Measurements from ENCODE around the gene KCNQ1. TPM values are rescaled to one million over a fixed set of nuclear protein-coding genes. Genes with fewer than 3 reads are reported as not detected.

KCNQ1 gene
- total and polyA plus RNA-seq, 2 experiments from 2014 or later: not detected

DNA sequence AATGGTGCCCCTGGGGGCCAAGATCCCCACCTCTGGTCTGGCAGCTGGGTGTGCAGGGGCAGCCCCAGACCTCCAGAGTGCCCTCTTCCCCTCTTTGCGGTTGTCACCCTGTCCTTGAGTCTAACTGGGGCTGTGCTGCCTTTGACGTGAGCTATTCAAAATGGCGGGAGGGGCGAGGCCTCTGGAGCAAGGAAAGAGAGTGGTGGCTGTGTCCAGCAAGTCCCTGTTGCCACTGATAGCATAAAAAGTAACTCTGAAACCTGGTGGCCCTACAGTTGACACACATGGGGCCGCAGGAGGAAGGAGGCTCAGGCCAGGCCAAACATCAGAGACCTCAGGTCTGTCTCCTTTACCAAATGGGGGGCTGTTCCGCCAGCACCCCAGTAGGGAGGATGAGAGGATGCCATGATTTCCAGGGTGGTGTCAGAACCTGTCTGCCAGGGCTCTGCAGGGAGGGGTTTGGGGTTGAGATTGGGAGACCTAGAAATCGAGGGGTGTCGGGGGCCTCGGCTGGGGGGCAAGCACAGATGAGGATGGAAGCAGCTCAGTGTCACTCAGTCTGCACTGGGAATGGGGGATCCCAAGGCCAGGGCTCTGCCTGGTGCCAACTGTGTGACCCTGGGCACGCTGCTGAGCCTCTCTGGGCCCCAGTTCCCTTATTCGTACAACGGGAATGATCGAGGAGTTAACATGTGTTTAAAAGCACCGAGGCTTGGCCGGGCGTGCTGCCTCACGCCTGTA is 304.2 kb downstream of the KCNQ1 start:
- Histone ChIP-seq H3K4me3 (no peak overlapping the region), H3K4me2 (ENCODE audit: unreplicated experiment) (no peak overlapping the region), H3F3A (ENCODE audit: insufficient read depth) (no peaks in the 10 kb centered on the region), H2AFZ (no peak overlapping the region), H3K9ac (no peak overlapping the region), H3K9me2 (ENCODE audit: insufficient read depth) (no peaks in the 10 kb centered on the region), H3K9me3 (ENCODE audit: low read depth) (no peaks in the 10 kb centered on the region), H4K20me1 (ENCODE audit: insufficient read depth) (no peaks in the 10 kb centered on the region), H3K27ac (no peak overlapping the region), H3K79me2 (ENCODE audit: insufficient read depth) (no peaks in the 10 kb centered on the region), H3K27me3 (replicated peaks; ENCODE audit: insufficient read depth) (peaks cover 25% of the 10 kb centered on the region), H3K4me1 (ENCODE audit: insufficient read depth) (no peaks in the 10 kb centered on the region), H3K36me3 (ENCODE audit: low read depth) (no peaks in the 10 kb centered on the region)
- in situ Hi-C loops (cut with MboI): no loop called here
- 73 to 74% methylated on average over 17 of the region's 17 CpGs for WGBS, 2 experiments (ENCODE audit: low coverage in 1 of 2, low lambda C conversion rate in 2 of 2, missing lambda C conversion rate in 2 of 2)
- TF ChIP-seq EZH2phosphoT487 (IDR thresholded peaks at IDR 0.05; ENCODE audit: insufficient read depth, low read depth): no peak
- no peak for TF ChIP-seq EZH2 (IDR thresholded peaks at IDR 0.05; ENCODE audit: insufficient read depth, poor library complexity, severe bottlenecking)
- no peak for DNase-seq

DNA sequence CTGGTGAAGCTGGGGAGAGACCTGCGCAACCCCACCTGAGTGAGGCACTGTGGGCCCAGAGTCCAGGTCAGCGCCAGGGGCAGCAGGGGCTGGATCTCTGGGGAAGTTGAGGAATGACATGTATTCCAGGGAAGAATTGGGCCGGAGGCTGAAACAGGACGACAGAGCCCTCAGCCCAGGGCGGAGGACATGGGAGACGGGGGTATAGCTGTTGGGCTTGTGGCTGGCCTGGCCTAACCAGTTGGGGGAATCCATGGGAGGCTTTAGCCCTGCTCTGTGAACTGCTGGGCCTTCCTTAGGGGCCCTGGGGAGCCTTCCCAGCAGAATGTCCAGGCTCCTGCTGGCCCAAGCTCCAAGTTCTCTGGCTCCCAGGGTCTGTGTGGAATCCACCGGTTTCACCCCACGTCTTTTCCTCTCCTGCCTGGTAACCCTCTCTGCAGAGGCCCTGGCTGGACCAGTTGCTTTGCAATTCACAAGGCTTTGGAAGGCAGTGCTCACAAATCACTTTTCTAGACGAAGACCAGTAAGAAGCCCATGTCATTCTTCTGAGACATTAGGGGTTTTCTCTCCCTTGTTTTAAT is 305.4 kb downstream of the KCNQ1 start:
- Histone ChIP-seq H2AFZ (no peak overlapping the region), H4K20me1 (ENCODE audit: insufficient read depth) (no peaks in the 10 kb centered on the region), H3K9me2 (ENCODE audit: insufficient read depth) (no peaks in the 10 kb centered on the region), H3K27me3 (replicated peaks; ENCODE audit: insufficient read depth) (peaks cover 23% of the 10 kb centered on the region), H3K4me3 (no peak overlapping the region), H3K27ac (no peak overlapping the region), H3F3A (ENCODE audit: insufficient read depth) (no peaks in the 10 kb centered on the region), H3K4me1 (ENCODE audit: insufficient read depth) (no peaks in the 10 kb centered on the region), H3K9ac (no peak overlapping the region), H3K4me2 (ENCODE audit: unreplicated experiment) (no peak overlapping the region), H3K79me2 (ENCODE audit: insufficient read depth) (no peaks in the 10 kb centered on the region), H3K9me3 (ENCODE audit: low read depth) (no peaks in the 10 kb centered on the region), H3K36me3 (ENCODE audit: low read depth) (no peaks in the 10 kb centered on the region)
- in situ Hi-C loops (cut with MboI): no loop called here
- no peak for TF ChIP-seq EZH2 (IDR thresholded peaks at IDR 0.05; ENCODE audit: insufficient read depth, poor library complexity, severe bottlenecking)
- TF ChIP-seq EZH2phosphoT487 (IDR thresholded peaks at IDR 0.05; ENCODE audit: insufficient read depth, low read depth): no peak
- 70 to 74% methylated on average over 9 of the region's 9 CpGs for WGBS, 2 experiments (ENCODE audit: low coverage in 1 of 2, low lambda C conversion rate in 2 of 2, missing lambda C conversion rate in 2 of 2)
- no peak for DNase-seq

DNA sequence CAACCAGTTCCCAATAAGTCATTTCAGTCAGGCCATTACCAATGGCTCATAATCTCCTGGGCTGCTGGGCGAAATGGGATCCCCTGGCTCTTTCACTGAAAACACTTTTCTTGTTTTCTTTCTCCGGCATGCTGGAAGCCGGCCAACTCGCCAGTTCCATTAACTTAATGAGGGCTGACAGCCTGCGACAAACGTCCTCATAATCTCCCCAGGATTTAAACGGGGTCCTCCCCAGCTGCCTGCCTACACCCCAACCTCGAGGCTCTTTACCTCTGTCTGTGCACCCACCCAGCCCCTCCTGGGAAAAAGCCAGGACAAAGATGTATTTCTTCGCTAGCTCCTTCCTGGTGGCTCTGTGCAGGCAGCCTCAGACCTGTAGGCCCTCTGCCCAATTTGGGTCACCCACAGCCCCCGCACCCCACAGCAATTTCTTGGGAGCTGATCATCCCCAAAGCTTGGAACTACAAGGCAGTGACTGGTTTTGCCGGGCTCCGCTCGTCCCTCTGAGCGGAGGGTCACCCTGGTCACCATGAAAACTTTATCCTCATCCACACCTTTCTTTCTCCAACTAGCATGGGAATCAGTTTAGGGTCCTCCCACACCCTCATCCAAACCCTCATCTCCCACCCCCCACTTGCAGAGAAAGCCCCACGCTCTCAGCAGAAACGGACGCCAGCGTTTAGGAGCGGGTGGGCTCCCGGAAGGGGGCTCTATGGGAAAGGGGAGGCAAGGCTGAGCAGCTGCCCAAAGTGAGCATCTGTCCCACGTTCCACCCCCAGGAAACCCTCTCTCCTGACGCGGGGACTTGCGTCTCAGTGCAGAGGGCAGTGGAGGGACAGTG is 306.1 kb downstream of the KCNQ1 start:
- Histone ChIP-seq H3K27me3 (replicated peaks; ENCODE audit: insufficient read depth) (peaks cover 23% of the 10 kb centered on the region), H3K9me3 (ENCODE audit: low read depth) (no peaks in the 10 kb centered on the region), H3K79me2 (ENCODE audit: insufficient read depth) (no peaks in the 10 kb centered on the region), H3K9ac (no peak overlapping the region), H3K4me3 (no peak overlapping the region), H4K20me1 (ENCODE audit: insufficient read depth) (no peaks in the 10 kb centered on the region), H3K9me2 (ENCODE audit: insufficient read depth) (no peaks in the 10 kb centered on the region), H3F3A (ENCODE audit: insufficient read depth) (no peaks in the 10 kb centered on the region), H3K27ac (no peak overlapping the region), H3K36me3 (ENCODE audit: low read depth) (no peaks in the 10 kb centered on the region), H3K4me2 (ENCODE audit: unreplicated experiment) (no peak overlapping the region), H2AFZ (no peak overlapping the region), H3K4me1 (ENCODE audit: insufficient read depth) (no peaks in the 10 kb centered on the region)
- TF ChIP-seq EZH2 (IDR thresholded peaks at IDR 0.05; ENCODE audit: insufficient read depth, poor library complexity, severe bottlenecking): no peak
- no peak for TF ChIP-seq EZH2phosphoT487 (IDR thresholded peaks at IDR 0.05; ENCODE audit: insufficient read depth, low read depth)
- in situ Hi-C loops (cut with MboI): no loop called here
- no peak for DNase-seq
- 57 to 58% methylated on average over 24 of the region's 24 CpGs for WGBS, 2 experiments (ENCODE audit: low coverage in 1 of 2, low lambda C conversion rate in 2 of 2, missing lambda C conversion rate in 2 of 2)

DNA sequence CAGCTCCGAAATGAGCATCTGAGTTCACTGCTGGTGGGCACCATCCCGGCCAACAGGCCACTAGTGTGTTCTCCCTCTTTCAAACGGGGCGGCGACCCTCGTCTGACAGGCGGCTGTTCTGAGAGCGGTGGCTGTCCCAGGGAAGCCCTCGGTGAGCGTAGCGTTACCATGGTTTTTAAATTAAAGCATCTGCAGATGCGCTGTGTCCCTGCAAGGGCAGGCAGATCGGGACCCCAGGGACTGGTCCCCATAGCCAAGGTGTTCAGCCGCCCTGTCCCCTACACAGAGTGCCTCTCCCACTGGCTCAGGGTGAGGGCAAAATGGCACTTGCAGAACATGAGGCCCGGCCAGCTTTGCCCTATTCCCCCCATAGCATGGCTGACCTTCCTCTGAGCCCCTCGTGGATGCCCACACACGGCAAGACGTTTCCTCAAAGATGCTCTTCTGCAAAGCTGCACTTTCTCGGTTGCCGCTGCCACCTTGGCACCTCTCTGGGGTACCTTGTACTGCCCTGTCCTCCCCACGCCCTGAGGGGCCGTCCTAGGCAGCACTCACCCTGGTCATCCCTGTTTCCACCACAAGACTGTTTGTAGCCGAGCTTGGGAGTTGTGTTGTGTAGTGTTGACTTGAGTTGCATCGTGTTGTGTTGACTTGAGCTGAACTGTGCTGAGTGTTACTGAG is 306.9 kb downstream of the KCNQ1 start:
- Histone ChIP-seq H3K9me3 (ENCODE audit: low read depth) (no peaks in the 10 kb centered on the region), H4K20me1 (ENCODE audit: insufficient read depth) (no peaks in the 10 kb centered on the region), H3K4me3 (no peak overlapping the region), H3K27ac (no peak overlapping the region), H3K36me3 (ENCODE audit: low read depth) (no peaks in the 10 kb centered on the region), H3K4me2 (ENCODE audit: unreplicated experiment) (no peak overlapping the region), H3K4me1 (ENCODE audit: insufficient read depth) (no peaks in the 10 kb centered on the region), H3K79me2 (ENCODE audit: insufficient read depth) (no peaks in the 10 kb centered on the region), H2AFZ (no peak overlapping the region), H3K9ac (no peak overlapping the region), H3K27me3 (replicated peaks; ENCODE audit: insufficient read depth) (peaks cover 23% of the 10 kb centered on the region), H3F3A (ENCODE audit: insufficient read depth) (no peaks in the 10 kb centered on the region), H3K9me2 (ENCODE audit: insufficient read depth) (no peaks in the 10 kb centered on the region)
- no peak for DNase-seq
- 67 to 70% methylated on average over 24 of the region's 24 CpGs for WGBS, 2 experiments (ENCODE audit: low coverage in 1 of 2, low lambda C conversion rate in 2 of 2, missing lambda C conversion rate in 2 of 2)
- in situ Hi-C loops (cut with MboI): no loop called here
- no peak for TF ChIP-seq EZH2phosphoT487 (IDR thresholded peaks at IDR 0.05; ENCODE audit: insufficient read depth, low read depth)
- no peak for TF ChIP-seq EZH2 (IDR thresholded peaks at IDR 0.05; ENCODE audit: insufficient read depth, poor library complexity, severe bottlenecking)
